HG03060 (cell line): Measurements from ENCODE around the gene CCT4.
"Not testable (repeated sequence)": the region's sequence is repeated elsewhere in the genome, so short reads cannot be mapped to it uniquely, and the experiment has no call there.

Experiments
- ATAC-seq: cut with Tn5 transposase; IDR thresholded peaks from one replicate; pipeline ENCODE4 v1.9.1; 2021; ENCODE audit warnings: low read depth, moderate number of reproducible peaks; ENCODE audit not compliant: unreplicated experiment

CCT4 gene, protein sequence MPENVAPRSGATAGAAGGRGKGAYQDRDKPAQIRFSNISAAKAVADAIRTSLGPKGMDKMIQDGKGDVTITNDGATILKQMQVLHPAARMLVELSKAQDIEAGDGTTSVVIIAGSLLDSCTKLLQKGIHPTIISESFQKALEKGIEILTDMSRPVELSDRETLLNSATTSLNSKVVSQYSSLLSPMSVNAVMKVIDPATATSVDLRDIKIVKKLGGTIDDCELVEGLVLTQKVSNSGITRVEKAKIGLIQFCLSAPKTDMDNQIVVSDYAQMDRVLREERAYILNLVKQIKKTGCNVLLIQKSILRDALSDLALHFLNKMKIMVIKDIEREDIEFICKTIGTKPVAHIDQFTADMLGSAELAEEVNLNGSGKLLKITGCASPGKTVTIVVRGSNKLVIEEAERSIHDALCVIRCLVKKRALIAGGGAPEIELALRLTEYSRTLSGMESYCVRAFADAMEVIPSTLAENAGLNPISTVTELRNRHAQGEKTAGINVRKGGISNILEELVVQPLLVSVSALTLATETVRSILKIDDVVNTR

DNA sequence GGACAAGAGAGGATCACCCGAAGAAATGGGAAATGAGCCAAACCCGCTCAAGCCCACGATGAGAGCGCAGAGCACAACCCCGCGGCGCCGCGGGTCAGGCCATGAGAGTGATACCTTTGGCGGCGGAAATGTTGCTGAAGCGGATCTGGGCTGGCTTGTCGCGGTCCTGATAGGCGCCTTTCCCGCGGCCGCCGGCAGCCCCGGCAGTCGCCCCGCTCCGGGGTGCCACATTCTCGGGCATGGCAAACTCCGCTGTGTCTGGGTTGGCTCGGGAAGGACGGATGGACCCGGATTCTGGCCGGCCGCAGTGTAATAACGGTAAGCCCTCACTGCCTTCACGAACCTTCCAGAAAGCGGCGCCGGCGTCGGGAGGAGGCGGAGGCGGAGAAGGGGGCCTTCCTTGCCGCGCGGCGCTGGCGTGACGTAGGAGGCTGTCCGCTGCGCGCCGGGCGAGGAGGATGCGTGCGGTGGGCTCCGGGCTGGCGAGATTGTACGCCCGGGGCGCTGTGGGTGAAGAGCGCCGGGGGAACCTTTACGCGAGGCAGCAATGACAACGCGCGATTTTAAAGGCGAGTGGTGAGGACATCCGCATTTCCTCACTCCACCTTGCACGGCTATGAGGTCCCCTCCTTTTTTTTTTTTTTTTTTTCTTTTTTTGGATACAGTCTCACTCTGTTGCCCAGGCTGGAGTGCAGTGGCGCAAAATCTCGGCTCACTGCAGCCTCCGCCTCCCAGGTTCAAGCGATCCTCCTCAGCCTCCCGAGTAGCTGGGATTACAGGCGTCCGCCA lies at the start of gene CCT4:
Gene CCT4 (minus strand): TSS at position 390 of the 789 bp plus-strand sequence. CDS start 149 bp downstream, at position 241.
- peak; percentile 68 for ATAC-seq

DNA sequence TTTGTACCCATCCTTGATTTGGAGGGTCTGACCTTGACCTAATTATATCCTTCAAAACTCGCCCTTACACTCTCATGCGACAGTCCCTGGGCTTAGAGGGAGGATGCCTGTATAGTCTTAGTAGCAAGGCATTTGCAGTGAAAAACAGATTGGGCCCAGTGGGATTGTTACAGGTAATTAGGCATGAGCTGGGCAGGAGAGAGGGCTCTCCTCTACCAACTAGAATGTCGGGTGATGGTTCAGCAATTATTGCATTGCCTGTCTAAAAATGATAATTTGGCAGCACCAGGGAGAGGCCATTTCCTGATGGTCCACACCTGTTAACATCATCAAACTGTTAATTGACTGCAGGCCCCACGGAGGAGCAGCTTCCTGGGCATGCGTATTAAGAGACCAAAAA lies 49.4 kb upstream of the CCT4 start:
- no peak for ATAC-seq

DNA sequence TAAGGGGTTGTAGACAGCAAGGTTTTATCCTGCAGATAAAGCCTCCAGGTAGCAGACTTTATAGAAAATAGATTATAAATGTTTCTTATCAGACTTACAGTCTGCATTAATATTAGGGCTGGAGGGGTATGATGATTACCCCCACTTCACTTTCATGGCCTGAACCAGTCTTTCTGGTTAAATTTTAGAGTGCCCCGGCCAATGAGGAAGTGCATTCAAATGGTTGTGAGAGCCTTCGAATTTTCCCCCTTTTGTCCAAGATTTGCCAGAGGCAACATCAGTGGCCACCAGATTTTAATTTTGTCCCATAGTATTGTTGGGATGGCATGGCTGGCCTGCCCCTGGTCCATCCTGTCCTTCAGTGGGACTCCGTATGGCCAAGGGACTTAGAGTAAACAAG lies 48.6 kb upstream of the CCT4 start:
- no peak for ATAC-seq

DNA sequence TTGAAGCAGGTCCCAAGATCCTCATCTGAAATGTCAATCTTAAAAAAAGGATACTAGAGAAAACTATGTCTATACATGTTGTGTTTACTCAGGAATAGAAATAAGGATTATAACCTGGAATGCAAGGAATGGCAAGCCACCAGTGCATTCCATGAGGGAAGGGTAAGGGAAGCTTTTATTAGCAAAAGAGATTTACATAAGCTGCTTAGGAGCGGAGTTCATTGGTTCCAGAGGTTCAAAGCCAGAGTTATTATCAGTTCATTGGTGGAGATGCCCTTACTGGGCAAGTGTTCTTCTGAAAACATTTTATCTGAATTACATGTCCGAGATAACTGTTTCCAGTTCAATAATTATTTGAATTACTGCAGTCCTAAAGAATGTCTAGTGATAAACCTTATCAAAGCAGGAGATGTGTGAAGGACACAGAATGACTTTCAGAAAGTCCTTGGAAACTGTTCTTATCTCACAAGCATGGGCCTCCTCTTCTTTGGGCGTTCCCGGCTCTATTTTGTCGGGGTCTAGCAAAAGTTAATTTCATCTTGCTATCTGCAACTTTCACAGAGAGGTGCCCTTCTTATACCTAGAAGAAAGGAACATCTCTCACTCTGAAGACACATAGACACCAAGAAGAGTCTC lies 40.5 kb upstream of the CCT4 start:
- ATAC-seq, result no peak

DNA sequence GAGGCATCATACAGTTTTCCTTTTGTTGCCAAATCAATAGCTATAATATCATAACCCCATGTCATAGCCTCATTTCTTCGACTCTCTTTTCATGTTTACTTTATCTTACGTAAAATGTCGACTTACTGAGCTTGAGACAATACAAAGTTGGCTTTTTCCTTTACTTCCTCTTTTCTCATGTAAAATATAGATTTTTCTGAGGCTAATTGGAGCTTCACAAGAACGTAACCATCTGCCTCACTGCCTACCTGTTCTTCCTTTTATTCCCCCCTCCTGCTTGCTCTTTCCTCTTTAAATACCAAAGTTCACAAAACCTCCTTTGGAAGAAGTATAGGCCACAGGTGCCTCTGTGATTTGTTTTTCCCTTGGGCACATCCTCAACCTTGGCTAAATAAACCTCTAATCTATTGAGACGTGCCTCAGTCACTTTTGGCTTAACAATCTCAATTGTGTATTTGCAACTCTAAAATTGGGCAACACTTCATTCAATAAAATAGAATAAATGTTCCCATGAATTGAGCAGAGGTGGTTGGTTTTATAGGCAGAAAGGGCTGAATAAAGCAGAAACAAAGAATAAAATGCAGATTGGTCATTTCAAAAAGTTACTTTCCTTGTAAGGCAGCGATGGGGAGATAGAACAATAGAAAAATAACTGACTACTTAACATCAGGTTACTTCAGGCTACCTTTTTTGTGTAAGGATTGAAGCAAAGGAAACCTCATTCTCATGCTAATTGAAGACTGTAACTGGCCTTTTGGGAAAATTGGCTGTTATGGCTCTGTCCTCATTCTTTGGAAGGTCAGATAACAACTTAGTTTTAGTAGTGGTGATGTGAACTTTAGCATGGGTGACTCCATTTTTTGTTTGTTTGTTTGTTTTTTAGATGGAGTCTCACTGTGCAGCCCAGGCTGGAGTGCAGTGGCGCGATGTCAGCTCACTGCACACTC lies 38.3 kb upstream of the CCT4 start:
- no peak for ATAC-seq

DNA sequence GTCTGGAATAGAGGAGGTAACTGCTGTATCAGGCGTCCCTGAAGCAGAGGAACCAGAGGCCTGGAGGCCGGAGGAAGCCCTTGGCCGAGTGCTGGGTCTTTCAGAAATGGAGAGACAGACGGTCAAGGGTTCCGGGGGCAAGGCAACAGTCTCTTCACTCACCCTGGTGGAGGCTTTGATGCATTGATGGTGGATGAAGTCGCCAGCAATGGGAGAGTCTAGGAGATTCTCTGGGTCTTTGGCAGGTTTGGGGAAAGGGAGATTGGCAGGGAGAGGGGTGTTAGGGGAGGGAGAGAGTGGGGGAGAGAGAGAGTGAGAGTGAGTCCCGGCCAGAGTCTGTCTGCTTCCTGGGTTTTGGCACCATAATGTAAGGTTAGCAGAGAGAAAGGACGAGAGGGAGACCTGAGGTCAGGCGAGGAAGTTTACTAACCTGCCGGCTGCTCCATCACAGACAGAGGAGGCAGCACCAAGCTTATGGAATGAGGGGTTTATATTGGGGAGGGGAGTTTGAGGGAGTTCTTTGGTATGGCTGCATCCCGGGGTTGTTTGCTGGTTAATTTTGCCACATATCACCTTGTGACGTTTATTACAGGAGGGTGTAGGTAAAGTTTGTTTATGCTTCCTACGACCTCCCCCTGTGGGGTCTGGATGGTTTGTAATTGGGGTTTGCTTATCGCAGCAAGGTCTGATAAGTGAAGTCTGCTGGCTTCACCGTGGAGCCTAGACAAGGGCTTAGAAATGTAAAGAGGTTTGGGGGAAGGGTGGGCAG lies 36.6 kb upstream of the CCT4 start:
- ATAC-seq, result no peak

DNA sequence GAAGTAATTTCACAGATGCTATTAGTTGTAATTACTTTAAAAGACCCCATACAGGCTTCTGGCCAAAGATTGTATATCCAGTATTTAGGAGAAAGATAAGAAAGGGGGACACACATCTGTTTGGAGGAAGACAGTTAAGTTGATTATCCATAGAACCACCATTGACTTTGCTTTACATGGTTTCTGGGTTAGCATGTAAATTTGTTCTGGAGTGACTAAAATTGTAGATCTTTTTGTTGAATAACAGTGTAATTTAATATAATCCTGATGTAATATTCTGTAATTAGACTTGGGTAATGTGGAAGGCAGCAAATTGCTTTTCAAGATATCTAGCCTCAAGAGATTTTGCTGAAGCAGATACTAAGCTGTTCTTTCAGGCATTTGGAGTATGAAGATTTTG lies 34.3 kb upstream of the CCT4 start:
- ATAC-seq, result no peak

DNA sequence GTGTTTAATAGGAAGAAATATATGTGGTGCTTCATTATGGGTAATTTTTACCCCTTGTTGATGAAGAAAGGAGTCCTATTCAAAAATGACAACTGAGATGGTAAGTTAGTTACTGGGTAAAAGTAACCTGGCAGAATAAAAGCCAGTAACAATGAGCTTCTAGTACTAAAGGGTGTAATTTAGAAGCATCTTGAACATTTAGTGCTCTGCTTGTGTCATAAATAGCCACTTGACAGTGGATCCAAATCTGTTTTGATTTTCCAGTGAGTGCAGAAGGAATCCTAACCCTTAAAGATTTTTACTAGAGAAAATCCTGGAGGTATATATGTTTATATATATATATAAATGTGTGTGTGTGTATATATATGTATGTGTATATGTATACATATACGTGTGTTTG lies 32.1 kb upstream of the CCT4 start:
- no peak for ATAC-seq

DNA sequence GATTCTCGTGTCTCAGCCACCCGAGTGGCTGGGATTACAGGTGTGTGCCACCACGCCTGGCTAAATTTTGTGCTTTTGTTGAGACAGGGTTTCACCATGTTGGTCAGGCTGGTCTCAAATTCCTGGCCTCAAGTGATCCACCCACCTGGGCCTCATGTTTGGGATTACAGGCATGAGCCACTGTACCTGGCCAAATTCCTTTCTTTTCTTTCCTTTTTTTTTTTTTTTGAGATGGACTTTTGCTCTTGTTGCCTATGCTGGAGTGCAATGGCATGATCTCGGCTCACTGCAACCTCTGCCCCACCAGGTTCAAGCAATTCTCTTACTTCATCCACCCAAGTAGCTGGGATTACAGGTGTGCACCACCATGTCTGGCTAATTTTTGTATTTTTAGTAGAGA lies 26.3 kb upstream of the CCT4 start:
- ATAC-seq, result not testable (repeated sequence)

DNA sequence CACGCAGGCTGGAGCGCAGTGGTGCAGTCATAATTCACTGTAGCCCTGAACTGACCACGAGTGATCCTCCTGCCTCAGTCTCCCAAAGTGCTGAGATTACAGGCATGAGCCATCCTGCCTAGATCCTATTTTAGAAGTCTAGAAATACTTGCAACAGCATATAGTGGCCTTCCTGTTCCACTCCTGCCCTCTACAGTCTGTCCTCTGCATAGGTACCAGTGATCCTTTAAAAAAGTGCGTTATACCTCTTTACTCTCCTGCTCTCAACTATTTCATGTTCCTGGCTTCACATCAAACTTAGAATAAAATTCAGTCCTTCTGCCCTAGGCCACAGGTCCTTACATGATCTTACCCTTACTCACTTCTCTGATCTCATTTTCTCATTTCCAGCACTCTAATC lies 23.1 kb upstream of the CCT4 start:
- ATAC-seq, result no peak

DNA sequence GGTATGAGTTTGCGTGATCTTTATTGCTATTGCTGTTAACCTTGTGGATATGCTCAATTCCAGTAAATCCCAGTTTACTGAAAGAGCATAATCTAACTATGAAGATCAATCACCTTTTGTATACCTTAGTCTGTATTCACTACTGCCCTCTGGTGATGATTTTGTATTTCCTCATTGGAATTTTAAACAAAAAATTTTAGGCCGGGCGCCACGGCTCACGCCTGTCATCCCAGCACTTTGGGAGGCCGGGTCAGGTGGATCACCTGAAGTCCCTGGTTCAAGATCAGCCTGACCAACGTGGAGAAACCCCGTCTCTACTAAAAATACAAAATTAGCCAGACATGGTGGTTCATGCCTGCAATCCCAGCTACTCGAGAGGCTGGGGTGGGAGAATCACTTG lies 22.1 kb upstream of the CCT4 start:
- ATAC-seq, result no peak

DNA sequence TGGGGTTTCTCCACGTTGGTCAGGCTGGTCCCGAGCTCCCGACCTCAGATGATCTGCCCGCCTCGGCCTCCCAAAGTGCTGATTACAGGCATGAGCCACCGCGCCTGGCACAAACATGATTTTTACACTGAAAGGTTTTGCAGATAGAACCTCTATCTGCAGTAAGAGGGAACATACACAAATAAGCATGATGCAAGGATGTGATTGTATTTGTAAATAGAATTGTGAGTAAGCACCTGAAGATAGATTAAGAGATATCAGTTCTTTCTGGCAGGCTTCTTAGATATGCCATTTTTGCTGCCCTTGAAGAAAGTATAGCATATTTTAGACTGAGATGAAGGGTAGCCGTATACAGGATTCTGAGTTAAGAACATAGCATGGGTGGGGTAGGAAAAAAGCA lies 20.7 kb upstream of the CCT4 start:
- no peak for ATAC-seq

DNA sequence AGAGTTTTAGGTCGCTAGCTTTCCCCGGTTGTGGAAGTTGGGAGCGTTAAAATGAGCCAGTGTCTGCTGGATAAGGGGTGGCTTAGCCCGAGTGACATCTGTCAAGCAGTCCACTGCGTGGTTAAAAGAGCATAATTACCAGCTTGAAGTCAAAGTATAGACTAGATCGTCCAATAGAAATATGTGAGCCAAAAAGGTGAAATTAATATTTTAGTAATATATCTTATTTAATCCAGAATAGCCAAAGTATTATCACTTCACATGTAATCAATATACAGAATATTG lies 17.7 kb upstream of the CCT4 start:
- no peak for ATAC-seq

DNA sequence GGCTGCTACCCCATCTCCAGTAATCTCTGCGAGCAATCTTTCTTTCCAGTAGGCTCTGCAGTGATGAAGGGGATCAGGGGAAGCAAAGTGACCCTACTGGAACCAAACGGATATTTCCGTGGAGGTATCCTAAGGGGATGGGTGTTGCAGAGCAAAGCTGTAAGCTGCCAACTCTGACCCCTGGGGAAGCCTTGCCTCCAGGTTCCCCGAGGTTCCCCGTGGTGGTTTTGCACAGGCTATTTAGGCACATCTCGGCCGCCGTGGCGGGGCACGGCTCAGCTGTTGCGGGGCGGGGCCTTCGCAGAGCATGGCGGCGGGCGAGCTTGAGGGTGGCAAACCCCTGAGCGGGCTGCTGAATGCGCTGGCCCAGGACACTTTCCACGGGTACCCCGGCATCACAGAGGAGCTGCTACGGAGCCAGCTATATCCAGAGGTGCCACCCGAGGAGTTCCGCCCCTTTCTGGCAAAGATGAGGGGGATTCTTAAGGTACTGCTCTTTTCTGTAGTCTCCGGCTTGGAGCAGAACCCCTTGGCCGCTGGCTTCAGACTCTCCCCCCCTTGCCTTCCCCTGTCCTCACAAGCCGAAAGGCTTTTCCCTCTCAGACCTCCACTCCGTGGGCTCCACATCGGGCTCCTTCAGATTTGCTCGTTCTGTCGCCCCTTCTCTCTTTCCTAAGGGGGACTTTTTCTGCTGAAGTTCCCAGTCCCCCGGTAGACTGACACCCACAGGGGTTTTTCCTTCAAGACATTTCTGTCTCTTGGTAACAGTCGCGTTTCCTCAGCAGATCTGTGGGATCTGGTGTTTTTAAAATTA lies 17.1 kb upstream of the CCT4 start, which contains the start of gene COMMD1:
Gene COMMD1 (plus strand): TSS at position 303 of the 814 bp plus-strand sequence. CDS start 5 bp downstream, at position 308.
- peak; percentile 89 for ATAC-seq

DNA sequence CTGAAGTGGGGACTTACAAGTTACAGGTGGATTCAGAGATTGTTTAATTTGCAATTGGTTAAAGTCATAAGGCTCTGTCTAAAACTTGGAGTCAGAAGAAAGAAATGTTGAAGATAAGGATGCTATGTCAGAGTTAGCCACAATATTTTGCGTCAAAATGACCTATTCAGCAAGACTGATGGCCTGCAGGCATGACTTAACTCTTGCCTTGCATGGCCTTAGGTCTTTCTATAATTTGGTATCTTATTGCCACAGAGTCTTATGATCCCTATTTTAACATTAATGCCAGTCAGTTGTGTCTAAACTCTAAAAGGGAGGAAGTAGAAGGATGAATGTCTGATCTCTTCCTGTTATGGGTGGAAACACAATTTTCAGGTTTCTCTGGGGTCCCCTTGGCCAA lies 11.8 kb upstream of the CCT4 start:
- ATAC-seq, result no peak

DNA sequence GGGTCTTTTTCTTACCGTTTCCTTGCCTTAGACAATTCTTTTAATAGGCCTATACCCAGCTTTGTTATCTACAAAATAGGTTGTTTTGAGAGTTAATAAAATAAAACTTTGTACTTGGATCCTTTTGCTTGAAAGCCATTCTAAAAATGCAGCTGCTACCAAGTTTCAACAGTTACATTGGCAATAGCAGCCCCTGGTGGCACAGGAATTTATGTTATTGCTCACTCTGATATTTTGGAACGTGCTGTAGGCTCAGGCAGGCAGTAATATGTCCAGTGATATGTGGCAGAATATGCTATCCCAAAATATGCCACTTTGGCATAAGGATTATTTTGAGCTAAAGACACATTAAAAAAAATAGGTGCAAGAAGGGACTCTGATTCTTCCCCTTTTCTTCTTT lies 10.4 kb upstream of the CCT4 start:
- ATAC-seq, result no peak

DNA sequence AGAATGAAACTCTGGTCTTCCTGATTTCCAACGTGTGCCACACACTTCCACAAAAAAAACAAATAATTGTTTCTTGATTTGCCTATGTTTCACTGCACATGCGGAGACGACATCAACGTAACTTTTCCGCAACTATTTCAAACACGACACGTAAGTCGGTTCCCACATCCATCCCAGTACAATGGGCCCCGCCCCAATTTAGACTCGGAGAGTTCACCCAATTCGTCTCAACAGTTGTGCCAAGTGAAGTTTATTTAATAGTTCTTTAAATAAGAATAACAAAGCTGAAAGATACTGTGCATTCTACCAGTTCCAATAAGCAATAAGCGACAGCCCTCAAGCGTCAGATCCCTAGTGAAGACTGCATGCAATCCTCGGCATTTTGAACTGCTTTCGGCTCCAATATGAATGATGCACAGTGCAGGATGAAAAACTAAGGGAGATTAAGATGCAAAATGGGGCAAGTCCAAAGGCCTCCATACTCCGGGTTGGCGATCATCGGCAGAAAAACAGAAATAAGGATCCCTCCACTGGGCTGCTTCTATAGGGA lies 664 bp downstream of the CCT4 start:
- no peak for ATAC-seq

DNA sequence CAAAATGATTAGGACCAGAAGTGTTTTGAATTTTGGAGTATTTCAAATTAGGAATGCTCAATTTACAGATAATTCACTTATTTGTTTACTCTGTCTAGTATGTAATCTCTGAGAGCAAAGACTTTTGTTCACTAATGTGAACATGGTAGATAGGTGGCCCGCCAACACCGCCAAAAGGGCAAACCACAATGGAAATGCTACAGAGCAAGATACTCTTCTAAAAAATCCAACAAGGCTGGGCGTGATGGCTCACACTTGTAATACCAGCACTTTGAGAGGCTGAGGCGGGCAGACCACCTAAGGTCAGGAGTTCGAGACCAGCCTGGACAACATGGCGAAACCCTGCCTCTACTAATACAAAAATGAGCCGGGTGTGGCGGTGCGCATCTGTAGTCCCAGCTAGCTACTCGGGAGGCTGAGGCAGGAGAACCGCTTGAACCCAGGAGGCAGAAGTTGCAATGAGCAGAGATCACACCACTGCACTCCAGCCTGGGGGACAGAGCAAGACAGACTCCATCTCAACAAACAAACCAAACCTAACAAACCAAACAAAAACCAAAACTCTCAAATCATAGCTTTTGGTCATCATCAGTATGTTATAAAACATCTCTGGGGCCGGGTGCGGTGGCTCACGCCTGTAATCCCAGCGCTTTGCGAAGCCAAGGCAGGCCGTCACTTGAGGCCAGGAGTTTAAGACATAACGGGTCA lies 2.4 kb downstream of the CCT4 start:
- ATAC-seq, result no peak
